Stimulated activated CD4-positive, alpha-beta T cell treated with anti-CD3 and anti-CD28 coated beads, Interleukin-1b, Interleukin-23, amount 100 ng/mL, for 4 hours (primary cell): ENCODE results near the gene CADPS.

Experiments used
- DNase-seq, 2 donors: peaks; one replicate each; pipeline ENCODE4 v3.0.0-alpha.2; 2020; ENCODE audit warnings: low read depth in 2 of 2

CADPS gene

GRCh38 chr3:62874711-62875557 is at the start of gene CADPS:
Gene CADPS, minus strand, starts transcription at chr3:62875416. Its CDS starts 387 bp downstream, at chr3:62875029.
- no peak for DNase-seq

DNA sequence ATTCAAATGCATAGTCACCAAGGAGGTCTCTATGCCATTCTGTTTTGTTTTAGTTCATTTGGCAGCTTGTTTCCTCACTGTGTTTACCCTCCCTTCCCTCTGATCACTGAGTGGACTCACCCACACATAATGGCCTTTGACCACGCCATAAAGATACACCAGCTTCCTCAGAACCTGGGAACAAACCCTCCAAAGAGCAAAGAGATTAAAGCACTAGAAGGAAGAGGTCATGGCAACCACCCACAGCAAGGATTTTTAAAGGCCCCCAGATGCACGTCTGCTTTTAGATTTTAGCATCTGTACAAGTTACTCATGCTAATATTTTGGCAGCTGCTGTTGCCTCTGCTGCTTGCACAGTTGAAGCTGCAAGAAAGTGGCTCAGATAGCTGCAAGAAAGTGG is 47.9 kb upstream of the CADPS start:
- DNase-seq: no peak

DNA sequence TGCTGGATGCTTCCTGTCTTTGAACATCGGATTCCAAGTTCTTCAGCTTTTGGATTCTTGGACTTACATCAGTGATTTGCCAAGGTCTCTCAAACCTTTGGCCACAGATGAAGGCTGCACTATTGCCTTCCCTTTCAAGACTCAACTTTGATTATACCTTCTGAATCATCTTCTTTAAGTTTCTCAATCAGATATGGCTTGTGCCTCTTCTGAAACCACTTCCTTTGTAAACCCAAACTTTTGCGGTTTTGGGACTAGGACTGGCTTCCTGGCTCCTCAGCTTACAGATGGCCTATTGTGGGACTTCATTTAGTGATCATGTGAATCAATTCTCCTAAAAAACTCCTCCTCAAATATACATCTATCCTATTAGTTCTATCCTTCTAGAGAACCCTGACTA is 47.1 kb upstream of the CADPS start:
- no peak for DNase-seq

DNA sequence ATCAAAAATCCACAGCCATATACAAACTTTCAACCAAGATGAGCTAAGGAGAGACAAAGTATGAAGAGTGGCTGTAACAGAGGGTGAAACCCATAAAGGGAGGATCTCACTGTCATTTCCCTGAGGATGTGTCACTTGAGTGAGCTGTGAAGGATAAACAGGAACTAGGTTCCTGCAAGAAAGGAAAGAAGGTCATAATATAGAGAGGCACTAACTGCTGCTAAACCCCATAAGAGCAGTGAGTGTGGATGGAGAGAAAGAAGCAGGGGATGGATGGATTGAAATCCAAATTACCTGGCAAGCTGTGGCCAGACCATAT is 45.2 kb upstream of the CADPS start:
- no peak for DNase-seq

GRCh38 chr3:62919784-62920465 is 44.7 kb upstream of the CADPS start:
- DNase-seq: no peak

GRCh38 chr3:62918777-62919176 is 43.6 kb upstream of the CADPS start:
- no peak for DNase-seq

GRCh38 chr3:62918131-62918530 is 42.9 kb upstream of the CADPS start:
- DNase-seq: no peak

DNA sequence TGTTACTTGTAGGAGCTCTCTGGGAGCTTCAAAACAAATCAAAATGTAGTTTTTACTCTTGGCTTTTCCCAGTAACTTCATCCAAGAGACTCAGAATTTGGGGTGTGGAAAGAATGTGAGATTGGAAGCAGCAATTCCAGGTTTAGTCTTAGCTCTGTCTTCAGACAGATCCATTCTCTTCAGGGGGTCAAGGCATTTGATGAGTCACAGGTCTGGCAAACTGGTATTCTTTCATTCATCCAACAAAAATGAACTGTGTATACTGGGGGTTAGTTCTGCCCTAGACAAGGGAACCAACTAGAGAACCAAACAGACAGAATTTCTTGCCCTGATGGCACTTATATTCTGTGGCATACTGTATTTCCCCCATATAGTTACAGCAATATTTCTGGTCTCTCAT is 36.3 kb upstream of the CADPS start:
- no peak for DNase-seq

DNA sequence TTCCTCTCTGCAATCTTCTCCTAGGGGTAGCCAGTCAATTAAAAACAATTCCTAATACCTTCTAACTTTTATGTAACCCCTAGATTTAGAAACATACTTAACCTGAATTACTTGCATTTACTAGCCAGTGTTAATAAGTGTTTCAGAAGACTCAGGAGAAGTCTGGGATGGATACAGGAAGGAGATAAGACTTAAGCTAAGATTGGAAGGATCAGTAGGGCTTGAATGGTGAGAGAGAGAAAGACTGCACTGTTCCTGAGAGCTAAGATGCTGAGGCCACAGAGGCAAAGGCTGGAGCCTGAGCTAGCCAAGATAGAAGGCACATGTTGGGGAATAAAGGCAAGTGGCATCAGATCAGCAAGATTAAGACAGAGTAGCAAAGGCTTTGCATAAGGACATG is 30.1 kb upstream of the CADPS start:
- no peak for DNase-seq

GRCh38 chr3:62898530-62899496 is 23.6 kb upstream of the CADPS start:
- DNase-seq: no peak

DNA sequence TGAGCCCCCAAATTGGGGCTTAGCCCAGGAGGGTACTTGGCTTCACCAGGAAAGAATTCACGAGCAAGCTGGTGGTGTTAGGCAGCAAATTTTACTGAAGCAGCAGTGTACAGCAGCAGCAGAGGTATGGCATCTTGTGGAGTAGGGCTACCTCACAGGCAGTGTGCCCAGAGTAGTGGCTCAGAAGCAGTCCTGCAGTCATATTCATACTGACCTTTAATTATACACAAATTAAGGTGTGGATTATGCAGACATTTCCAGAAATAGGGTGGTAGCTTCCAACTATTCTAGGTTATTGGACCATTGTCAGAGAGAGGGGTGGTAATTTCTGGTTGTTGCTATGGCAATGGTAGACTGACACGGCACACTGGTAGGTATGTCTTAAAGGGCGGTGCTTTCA is 20.7 kb upstream of the CADPS start:
- no peak for DNase-seq

DNA sequence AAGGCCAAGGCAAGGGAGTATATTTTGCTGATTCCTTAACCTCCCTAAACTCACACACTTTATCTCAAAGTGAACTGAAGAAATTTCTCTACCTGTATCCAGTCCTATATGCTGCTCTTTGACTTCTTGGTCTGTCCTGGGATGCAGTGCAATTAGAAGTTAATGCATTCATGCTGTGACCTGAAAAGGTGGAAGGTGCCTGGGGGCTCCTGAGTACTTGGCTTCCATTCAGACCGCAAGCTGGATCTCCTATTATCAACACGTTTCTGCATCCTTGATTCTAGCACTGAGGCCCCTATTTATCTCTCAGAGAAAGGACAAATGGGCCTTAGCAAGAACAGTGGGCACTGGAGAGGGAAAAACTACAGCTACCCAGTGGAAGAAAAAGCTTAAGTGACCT is 17.7 kb upstream of the CADPS start:
- no peak for DNase-seq

GRCh38 chr3:62892045-62892444 is 16.8 kb upstream of the CADPS start:
- DNase-seq: no peak

DNA sequence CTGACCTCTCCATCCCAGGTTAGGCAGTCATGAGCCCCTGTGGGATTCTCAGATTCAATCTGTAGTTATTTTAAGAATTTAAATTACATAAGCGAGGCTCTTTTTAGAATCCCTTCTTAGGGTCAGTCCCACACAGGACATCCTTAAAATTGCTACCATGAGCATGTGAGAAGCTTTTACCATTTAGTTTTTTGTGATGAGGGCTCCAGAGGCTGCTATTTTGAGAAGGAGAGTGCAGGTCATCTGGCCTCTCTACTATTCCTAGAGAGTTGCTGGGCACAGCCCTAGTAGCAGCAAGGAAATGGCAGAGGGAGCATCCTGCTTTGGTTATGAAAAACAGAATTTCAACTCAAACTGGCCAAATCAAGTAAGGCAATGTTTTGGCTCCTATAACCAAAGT is 13.6 kb upstream of the CADPS start:
- DNase-seq: no peak

GRCh38 chr3:62888180-62888579 is 13.0 kb upstream of the CADPS start:
- DNase-seq: no peak

DNA sequence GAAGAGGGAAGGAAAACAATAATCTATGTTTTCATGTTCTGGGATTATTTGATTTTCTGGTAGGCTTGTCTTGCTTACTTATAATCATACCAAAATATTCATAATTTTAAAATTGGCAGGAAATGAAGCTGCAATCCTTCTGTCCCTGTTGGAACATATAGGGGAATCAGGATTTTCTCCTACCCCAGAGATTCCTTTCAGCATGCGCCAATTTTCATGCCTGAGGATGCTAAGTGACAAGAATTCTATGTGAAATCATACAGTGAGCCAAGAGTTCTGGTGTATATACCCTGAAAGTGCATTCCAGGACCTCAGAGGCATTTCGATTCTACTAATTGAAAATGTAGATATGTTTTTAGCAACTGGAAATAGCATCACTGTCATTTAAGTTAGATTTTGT is 9.9 kb upstream of the CADPS start:
- no peak for DNase-seq

GRCh38 chr3:62884096-62884870 is 9.1 kb upstream of the CADPS start:
- no peak for DNase-seq

GRCh38 chr3:62882676-62883200 is 7.5 kb upstream of the CADPS start:
- no peak for DNase-seq

DNA sequence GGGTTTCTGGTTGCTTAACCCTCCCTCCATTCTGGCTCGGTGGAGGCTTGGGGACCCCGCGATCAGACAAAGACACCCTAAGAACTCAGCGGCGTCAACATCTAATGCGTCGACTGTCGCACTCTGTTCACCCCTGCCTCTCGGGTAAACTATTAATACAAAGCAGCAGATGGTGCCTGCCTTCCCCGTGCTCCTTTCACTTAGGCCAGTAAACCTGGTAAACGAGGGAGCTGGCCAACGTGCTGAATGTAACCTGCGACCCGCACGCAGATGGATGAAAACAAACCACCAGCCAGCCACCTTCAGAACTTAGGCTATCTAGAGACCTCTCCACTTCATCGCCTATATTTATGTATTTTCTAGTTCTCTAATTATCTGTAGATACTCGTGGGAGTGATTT is 848 bp upstream of the CADPS start:
- DNase-seq: no peak

- no peak for DNase-seq
Measured at GRCh38 chr3:62875558-62876002, 364 bp upstream of the CADPS start.
